Thyroid gland (tissue), 4 donors: ENCODE results near the gene CDC37. TPM values are rescaled to one million over a fixed set of nuclear protein-coding genes. Genes with fewer than 3 reads are reported as not detected.

Source experiments
- DNase-seq, 2 donors: peaks; one replicate each; pipeline ENCODE4 v3.0.0-alpha.2; 2019
- H3K27ac ChIP-seq, 3 donors: fragments of 200-600 bp; sonication (generic); 1 replicate in 2 of 3; 2 replicates in 1 of 3; pipeline ENCODE4 v1.5.1; 2016 to 2019; ENCODE audit warnings: mild to moderate bottlenecking in 1 of 3, moderate library complexity in 1 of 3
- H3K27me3 ChIP-seq: fragments of 200-600 bp; sonication (generic); one replicate; pipeline ENCODE4 v1.5.1; 2019
- H3K36me3 ChIP-seq, 2 donors: fragments of 200-600 bp; sonication (generic); one replicate each; pipeline ENCODE4 v1.5.1; 2016 to 2019
- H3K4me1 ChIP-seq, 2 donors: fragments of 200-600 bp; sonication (generic); one replicate each; pipeline ENCODE4 v1.5.1; 2017 to 2019
- H3K4me3 ChIP-seq, 3 donors: fragments of 200-600 bp; sonication (generic); replicated peaks in 1 of 3; 1 replicate in 2 of 3; 2 replicates in 1 of 3; pipeline ENCODE4 v1.5.1; 2016; ENCODE audit warnings: mild to moderate bottlenecking in 1 of 3
- H3K9me3 ChIP-seq: fragments of 200-600 bp; sonication (generic); one replicate; pipeline ENCODE4 v1.5.1; 2017
- POLR2A ChIP-seq, 2 donors: fragments of 450-650 bp; IDR thresholded peaks; one replicate each; pipeline ENCODE4 v1.6.1; 2017; ENCODE audit warnings: antibody characterized with exemption in 2 of 2, mild to moderate bottlenecking in 2 of 2, moderate library complexity in 1 of 2
- WGBS, 2 donors: methylation state at CpG; one replicate each; pipeline ENCODE4 v1.1.5; 2017; 5-methylcytosine and 5-hydroxymethylcytosine counted together
- intact Hi-C: fragments of 100-400 bp; cut with DNase I; formaldehyde crosslinking; loops from one replicate; pipeline ENCODE4 v1.15.1; 2023
- total RNA-seq, 4 donors: library from RNA; depleted of rRNA; stranded (reverse); fragments of >200 nt; gene quantifications; one replicate each; pipeline ENCODE4 v1.2.3, GENCODE V29; 2016
- TF ChIP-seq, protein P1 (sequence below), 6 experiments: fragments of 200-600 bp in 3 of 6; fragments of 450-650 bp in 3 of 6; sonication (generic) in 3 of 6; IDR thresholded peaks; one replicate each; pipeline ENCODE4 v1.5.1; 2016 to 2019; ENCODE audit warnings: antibody characterized with exemption in 6 of 6, mild to moderate bottlenecking in 2 of 6, inconsistent platforms in 1 of 6, moderate library complexity in 1 of 6

The CDC37 gene
- total RNA-seq, 4 donors from 2014 or later, result 99.7 to 154 (median 125) TPM

GRCh38 chr19:10442698-10443097 is 39.4 kb upstream of the CDC37 start:
- no peak for TF ChIP-seq POLR2A (IDR thresholded peaks at IDR 0.05)
- TF ChIP-seq, protein P1, sequence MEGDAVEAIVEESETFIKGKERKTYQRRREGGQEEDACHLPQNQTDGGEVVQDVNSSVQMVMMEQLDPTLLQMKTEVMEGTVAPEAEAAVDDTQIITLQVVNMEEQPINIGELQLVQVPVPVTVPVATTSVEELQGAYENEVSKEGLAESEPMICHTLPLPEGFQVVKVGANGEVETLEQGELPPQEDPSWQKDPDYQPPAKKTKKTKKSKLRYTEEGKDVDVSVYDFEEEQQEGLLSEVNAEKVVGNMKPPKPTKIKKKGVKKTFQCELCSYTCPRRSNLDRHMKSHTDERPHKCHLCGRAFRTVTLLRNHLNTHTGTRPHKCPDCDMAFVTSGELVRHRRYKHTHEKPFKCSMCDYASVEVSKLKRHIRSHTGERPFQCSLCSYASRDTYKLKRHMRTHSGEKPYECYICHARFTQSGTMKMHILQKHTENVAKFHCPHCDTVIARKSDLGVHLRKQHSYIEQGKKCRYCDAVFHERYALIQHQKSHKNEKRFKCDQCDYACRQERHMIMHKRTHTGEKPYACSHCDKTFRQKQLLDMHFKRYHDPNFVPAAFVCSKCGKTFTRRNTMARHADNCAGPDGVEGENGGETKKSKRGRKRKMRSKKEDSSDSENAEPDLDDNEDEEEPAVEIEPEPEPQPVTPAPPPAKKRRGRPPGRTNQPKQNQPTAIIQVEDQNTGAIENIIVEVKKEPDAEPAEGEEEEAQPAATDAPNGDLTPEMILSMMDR (IDR thresholded peaks at IDR 0.05), result no peak
- intact Hi-C loops, result no loop called here

GRCh38 chr19:10439588-10439987 is 36.2 kb upstream of the CDC37 start:
- DNase-seq, result no peak
- Histone ChIP-seq H3K36me3 (no peaks in the 10 kb centered on the region), H3K9me3 (no peaks in the 10 kb centered on the region), H3K27ac (no peak overlapping the region), H3K4me3 (no peak overlapping the region), H3K27me3 (no peaks in the 10 kb centered on the region), H3K4me1 (no peaks in the 10 kb centered on the region)
- TF ChIP-seq POLR2A (IDR thresholded peaks at IDR 0.05), result no peak
- TF ChIP-seq, protein P1 (IDR thresholded peaks at IDR 0.05), result no peak
- WGBS, 2 donors, result 92 to 93% methylated on average over 5 of the region's 5 CpGs
- intact Hi-C loops, result no loop called here

More at GRCh38 chr19:10442698-10443097, 39.4 kb upstream of the CDC37 start:
- Histone ChIP-seq H3K4me3 (no peak overlapping the region), H3K9me3 (no peaks in the 10 kb centered on the region), H3K27ac (no peak overlapping the region), H3K36me3 (no peaks in the 10 kb centered on the region), H3K27me3 (no peaks in the 10 kb centered on the region), H3K4me1 (no peaks in the 10 kb centered on the region)
- no peak for DNase-seq
- 89 to 93% methylated on average over 3 of the region's 3 CpGs for WGBS, 2 donors

DNA sequence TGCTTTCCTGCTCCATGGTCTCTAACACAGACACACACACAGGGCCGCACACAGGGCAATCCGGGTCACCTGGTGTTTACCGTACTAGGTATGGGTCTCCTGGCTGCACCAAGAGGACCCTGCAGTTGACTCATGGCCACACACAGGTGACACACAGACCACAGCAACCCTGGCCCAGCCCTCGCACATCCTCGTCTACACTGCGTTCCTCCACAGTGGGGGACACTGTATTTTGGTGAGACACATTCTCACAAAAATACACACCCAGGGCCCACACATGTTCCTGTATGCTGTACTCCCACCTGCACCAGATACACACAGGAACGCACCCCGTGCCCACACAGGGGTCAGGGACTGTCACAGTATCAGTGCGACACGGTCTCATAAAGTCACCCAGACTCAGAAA is 29.8 kb upstream of the CDC37 start:
- H3K27me3 ChIP-seq, result no peaks in the 10 kb centered on the region
- no peaks in the 10 kb centered on the region for H3K36me3 ChIP-seq
- H3K4me3 ChIP-seq, result no peak overlapping the region
- peaks cover 31 to 33% of the 10 kb centered on the region in 2 donors for H3K4me1 ChIP-seq
- intact Hi-C loops, result no loop called here
- H3K27ac ChIP-seq, result peak overlapping the region; percentile 75 to 91 (median 84)
- 87 to 89% methylated on average over 8 to 10 of the region's 10 CpGs for WGBS, 2 donors
- TF ChIP-seq, protein P1 (IDR thresholded peaks at IDR 0.05), result no peak
- no peak for TF ChIP-seq POLR2A (IDR thresholded peaks at IDR 0.05)
- DNase-seq, result no peak
- H3K9me3 ChIP-seq, result no peaks in the 10 kb centered on the region

- 51 to 55% methylated on average over 2 of the region's 2 CpGs for WGBS, 2 donors
- intact Hi-C loops, result no loop called here
- peak; percentile 87 for DNase-seq
- TF ChIP-seq, protein P1 (IDR thresholded peaks at IDR 0.05), result no peak
- peak in 1 of 2 donors; percentile 9 for TF ChIP-seq POLR2A (IDR thresholded peaks at IDR 0.05)
- Histone ChIP-seq H3K27me3 (no peaks in the 10 kb centered on the region), H3K27ac (peak overlapping the region; percentile 75 to 91 (median 84)), H3K9me3 (no peaks in the 10 kb centered on the region), H3K4me3 (no peak overlapping the region), H3K36me3 (no peaks in the 10 kb centered on the region), H3K4me1 (peaks cover 31 to 33% of the 10 kb centered on the region in 2 donors)
These were observed 29.4 kb upstream of the CDC37 start for GRCh38 chr19:10432736-10433130.

DNA sequence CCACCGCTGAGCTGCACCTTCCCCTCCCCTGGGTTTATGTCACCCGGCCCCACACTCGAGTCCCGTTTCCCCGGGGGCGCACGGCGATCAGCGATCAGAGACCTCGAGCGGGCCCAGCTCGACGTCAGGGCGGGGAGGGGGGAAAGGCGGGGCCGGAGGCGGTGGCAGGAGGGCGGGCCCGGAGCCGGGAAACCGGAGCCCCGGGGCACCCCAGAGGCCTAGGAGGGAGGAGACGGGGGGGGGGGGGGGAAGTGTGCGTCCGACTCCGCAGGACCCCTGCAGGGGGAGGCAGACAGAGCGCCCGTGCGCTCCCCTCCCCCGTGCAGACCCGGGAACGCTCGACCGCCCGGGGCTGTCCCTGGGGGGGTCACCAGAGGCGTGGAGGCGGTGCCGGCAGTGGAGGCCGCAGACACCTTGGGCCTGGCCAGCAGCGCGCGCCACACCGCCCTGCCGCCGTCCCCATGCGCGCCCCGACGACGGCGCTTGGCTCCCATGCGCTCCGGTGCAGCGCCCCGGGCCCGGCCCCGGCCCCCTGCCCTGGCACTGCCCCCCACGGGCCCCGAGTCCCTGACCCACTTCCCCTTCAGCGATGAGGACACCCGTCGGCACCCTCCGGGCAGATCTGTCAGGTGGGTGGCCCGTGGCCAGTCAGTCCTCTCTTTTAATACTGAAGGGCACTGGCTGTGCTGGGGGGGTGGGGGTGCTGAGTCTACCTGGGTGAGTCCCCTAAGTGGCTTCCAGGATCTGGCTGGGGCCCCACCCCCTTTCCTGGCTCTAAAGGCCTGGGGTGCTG is 28.8 kb upstream of the CDC37 start:
- intact Hi-C loops, result no loop called here
- Histone ChIP-seq H3K27ac (peak overlapping the region; percentile 75 to 91 (median 84)), H3K4me1 (peaks cover 31 to 33% of the 10 kb centered on the region in 2 donors), H3K36me3 (no peaks in the 10 kb centered on the region), H3K4me3 (peak overlapping the region in 2 of 3 donors; percentile 27 to 63), H3K27me3 (no peaks in the 10 kb centered on the region), H3K9me3 (no peaks in the 10 kb centered on the region)
- DNase-seq, result peak; percentile 69 to 72
- TF ChIP-seq POLR2A (IDR thresholded peaks at IDR 0.05), result peak in 1 of 2 donors; percentile 9
- TF ChIP-seq, protein P1 (IDR thresholded peaks at IDR 0.05), result no peak
- WGBS, 2 donors, result 2% methylated on average over 15 to 27 of the region's 64 CpGs
